Measurements from ENCODE around the gene PRKAA1. TPM values are rescaled to one million over a fixed set of nuclear protein-coding genes. Genes with fewer than 3 reads are reported as not detected.

PRKAA1 gene
- total and polyA plus RNA-seq, 2 of the 13 experiments (the other 11 are each of a cell fraction or from before 2014, with no cell fraction given): 36.6 to 58.0 TPM

DNA sequence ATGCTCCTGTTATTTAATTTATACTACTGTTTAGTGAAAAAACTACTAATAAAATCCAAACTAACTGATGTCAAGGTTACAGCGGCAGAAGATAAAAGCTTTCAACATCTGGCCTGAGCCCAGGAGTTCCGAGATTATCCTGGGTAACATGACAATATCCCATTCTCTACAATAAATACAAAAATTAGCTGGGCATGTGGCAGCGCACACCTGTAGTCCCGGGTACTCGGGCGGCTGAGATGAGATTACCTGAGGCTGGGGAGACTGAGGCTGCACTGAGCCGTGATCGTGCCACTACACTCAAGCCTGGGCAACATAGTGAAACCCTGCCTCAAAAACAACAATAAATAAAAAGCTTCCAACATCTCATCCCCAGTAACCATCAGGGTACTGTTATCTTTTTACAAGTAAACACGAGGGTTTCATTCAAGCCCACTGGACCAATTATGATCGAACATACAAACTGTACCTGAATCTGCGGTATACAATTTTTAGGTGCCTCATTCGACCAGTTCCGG is 35.6 kb upstream of the PRKAA1 start:
- BruUV-seq (replicated peaks): no TSS peak
- Histone ChIP-seq H4K20me1 (ENCODE audit: insufficient read depth, low read length) (peaks cover 50% of the 10 kb centered on the region), H3K27me3 (ENCODE audit: control insufficient read depth in 1 of 2, insufficient read depth in 2 of 2, low read length in 2 of 2) (no peaks in the 10 kb centered on the region; a peak in 1 of 5 replicates), H3K79me2 (ENCODE audit: insufficient read depth, low read length) (peaks cover 27% of the 10 kb centered on the region), H3K27ac (ENCODE audit: extremely low read length, insufficient read depth, low read length) (peak overlapping the region; percentile 84), H3K4me3 (replicated peaks in 1 of 3; ENCODE audit: insufficient read depth in 1 of 3, low read depth in 2 of 3, low read length in 3 of 3) (peak overlapping the region; percentile 61 to 82 (median 82)), H3K9ac (ENCODE audit: insufficient read depth, low read depth, low read length) (peak overlapping the region; percentile 97), H3K9me3 (ENCODE audit: low read length) (no peaks in the 10 kb centered on the region), H3K4me2 (ENCODE audit: low read depth, low read length) (peak overlapping the region; percentile 92), H2AFZ (ENCODE audit: low read length) (no peak overlapping the region), H3K4me1 (ENCODE audit: insufficient read depth, low read length) (peaks cover 50% of the 10 kb centered on the region), H3K36me3 (replicated peaks in 1 of 2; ENCODE audit: control insufficient read depth in 1 of 2, insufficient read depth in 2 of 2, low read length in 2 of 2) (peaks cover 13 to 53% of the 10 kb centered on the region in 2 experiments)
- TF ChIP-seq ZHX2 (IDR thresholded peaks at IDR 0.05; ENCODE audit: low read depth) (no peak), ZHX2 (CRISPR knock-in tag; IDR thresholded peaks at IDR 0.05; ENCODE audit: borderline replicate concordance) (no peak), POLR2A (IDR thresholded peaks at IDR 0.05; ENCODE audit: insufficient read depth in 1 of 2, low read depth in 2 of 2, low read length in 2 of 2) (0 out of 4 replicates have a peak, but pooled peaks of 1 of the 2 experiments have one; percentile 11), ZNF670 (CRISPR knock-in tag; IDR thresholded peaks at IDR 0.05; ENCODE audit: borderline replicate concordance) (0 out of 2 replicates have a peak, but pooled peaks have one; percentile 65), KMT2A (CRISPR knock-in tag; IDR thresholded peaks at IDR 0.05) (peak; percentile 34; the same call in 1 of the 2 replicates)
- ATAC-seq (no peak), FAIRE-seq (no peak), DNase-seq (ENCODE audit: low spot score) (no peak)
- in situ Hi-C loops (cut with HindIII; ENCODE audit: extremely low pct_ligation_motif_present, low pct_unique_long_range_greater_than_20kb): loop anchor here (5.0 kb wide), 1 partner anchor 76 kb away; the partner anchor contains the start of gene TTC33
- CTCF ChIA-PET (ENCODE audit: low intra/inter-chr PET ratio, low total read pairs): no interaction called here
- POLR2A ChIA-PET: interaction anchor here (1.1 to 1.7 kb wide), 2 partner anchors 10 to 42 kb away, joined by 3 to 5 read pairs; no protein-coding TSS in a partner anchor
- 5% methylated on average over 13 of the region's 13 CpGs for WGBS (ENCODE audit: low lambda C conversion rate)
- intact Hi-C loops (cut with micrococcal nuclease; ENCODE audit: unreplicated experiment): loop anchor here (1.0 to 2.0 kb wide), 3 partner anchors 35 to 79 kb away; partner anchors contain the start of genes PRKAA1 and TTC33

Measured in HepG2 (cell line).